ENCODE data around the gene GASK1A.
"Not testable (repeated sequence)": the region's sequence is repeated elsewhere in the genome, so short reads cannot be mapped to it uniquely, and the experiment has no call there.

Gene GASK1A

GRCh38 chr3:42979044-42979972, at the start of gene GASK1A:
TSS of gene GASK1A (plus strand) at chr3:42979311. CDS start at chr3:42979643, 332 bp downstream.
- DNase-seq: peak; percentile 40 to 50

GRCh38 chr3:42934111-42934510, 45.0 kb upstream of the GASK1A start:
- no peak for DNase-seq

- DNase-seq: no peak
These were observed 44.2 kb upstream of the GASK1A start for GRCh38 chr3:42934910-42935309.

GRCh38 chr3:42935472-42935871, 43.6 kb upstream of the GASK1A start:
- DNase-seq: no peak

- no peak for DNase-seq
These were observed 42.7 kb upstream of the GASK1A start for GRCh38 chr3:42936157-42936981.

GRCh38 chr3:42937334-42937733, 41.8 kb upstream of the GASK1A start:
- no peak for DNase-seq

DNA sequence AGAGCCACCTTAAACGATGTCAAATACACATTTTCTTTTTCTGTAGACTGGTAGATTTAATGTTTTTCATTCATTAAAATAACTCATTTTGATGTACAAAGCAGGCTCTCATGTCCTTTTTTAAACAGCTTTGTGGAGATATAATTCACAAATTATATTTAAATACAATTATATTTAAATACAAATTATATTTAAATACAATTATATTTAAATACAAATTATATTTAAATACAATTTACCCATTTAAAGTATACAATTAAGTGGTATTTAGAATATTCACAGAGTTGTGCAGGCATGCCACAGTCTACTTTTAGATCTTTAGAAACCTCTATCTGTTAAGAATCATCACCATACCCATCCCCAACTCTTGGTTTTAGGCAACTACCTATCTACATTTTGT, 36.4 kb upstream of the GASK1A start:
- no peak for DNase-seq

- DNase-seq: no peak
These were observed 33.1 kb upstream of the GASK1A start for GRCh38 chr3:42946050-42946449.

DNA sequence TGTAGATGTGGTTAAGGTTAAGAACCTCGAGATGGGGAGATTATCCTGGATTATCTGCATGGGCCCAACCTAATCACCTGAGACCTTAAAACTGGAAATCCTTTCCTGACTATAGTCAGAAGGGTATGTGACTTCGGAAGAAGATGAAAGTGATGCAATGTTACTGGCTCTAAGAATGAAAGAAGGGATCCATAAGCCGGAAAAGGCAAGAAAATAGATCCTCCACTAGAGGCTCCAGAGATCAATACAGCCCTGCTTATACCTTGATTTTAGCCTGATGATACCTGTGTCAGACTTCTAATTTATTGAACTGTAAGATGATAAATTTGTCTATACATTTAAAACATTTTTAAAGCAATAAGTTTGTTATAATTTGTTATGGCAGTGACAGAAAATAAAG, 21.5 kb upstream of the GASK1A start:
- DNase-seq: no peak

- DNase-seq: no peak
These were observed 18.8 kb upstream of the GASK1A start for GRCh38 chr3:42960282-42960681.

DNA sequence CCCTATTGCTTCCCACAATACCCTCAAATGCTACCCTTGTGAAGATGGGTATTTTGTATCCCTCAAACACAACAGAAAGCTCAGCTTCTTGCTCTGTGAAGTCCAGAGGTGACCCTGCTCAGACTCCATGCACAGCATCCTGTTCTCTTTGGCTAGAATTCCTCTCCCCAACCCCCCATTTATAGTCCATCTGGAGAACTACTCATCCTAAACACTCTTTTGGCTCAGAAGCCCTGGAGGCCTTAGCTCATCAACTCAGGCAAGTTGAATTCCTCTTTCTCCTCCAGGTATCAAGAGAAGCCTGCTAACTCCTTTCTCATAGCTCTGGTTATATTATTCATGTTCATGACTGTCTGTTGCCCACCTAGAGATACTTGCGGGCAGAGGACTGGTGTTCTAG, 18.3 kb upstream of the GASK1A start:
- no peak for DNase-seq

- peak; percentile 22 to 25 for DNase-seq
These were observed 17.5 kb upstream of the GASK1A start for GRCh38 chr3:42961633-42962032.

GRCh38 chr3:42963269-42963668, 15.8 kb upstream of the GASK1A start:
- DNase-seq: no peak

DNA sequence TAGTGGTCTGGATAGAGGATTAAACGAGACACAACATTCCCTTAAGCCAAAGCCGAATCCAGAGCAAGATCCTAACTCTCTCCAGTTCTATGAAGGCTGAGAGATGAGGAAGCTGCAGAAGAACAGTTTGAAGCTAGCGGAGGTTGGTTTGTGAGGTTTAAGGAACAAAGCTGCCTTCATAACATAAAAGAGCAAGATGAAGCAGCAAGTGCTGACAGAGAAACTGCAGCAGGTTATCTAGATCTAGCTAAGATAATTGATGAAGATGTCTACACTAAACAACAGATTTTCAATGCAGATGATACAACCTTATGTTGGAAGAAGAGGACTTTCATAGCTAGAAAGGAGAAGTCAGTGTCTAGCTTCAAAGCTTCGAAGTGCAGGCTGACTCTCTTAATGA, 14.8 kb upstream of the GASK1A start:
- no peak for DNase-seq

DNA sequence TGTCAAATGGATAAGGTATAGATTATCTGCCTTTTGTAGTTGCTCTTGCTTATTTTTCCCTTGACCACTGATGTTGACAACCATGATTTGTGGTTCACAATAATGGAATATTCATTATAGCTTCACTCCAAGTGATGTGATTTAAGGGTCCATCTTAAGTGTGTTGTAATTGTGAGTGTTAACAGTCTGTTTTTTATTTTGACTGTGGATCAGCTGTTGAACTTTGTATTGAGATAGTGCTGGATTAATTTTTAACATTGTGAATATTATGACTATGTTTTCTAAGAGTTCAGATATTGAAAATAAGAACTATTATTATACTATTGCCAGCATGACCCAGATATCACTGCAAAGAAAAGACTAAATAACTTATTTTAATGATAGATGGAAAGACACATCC, 8.6 kb upstream of the GASK1A start:
- DNase-seq: no peak

DNA sequence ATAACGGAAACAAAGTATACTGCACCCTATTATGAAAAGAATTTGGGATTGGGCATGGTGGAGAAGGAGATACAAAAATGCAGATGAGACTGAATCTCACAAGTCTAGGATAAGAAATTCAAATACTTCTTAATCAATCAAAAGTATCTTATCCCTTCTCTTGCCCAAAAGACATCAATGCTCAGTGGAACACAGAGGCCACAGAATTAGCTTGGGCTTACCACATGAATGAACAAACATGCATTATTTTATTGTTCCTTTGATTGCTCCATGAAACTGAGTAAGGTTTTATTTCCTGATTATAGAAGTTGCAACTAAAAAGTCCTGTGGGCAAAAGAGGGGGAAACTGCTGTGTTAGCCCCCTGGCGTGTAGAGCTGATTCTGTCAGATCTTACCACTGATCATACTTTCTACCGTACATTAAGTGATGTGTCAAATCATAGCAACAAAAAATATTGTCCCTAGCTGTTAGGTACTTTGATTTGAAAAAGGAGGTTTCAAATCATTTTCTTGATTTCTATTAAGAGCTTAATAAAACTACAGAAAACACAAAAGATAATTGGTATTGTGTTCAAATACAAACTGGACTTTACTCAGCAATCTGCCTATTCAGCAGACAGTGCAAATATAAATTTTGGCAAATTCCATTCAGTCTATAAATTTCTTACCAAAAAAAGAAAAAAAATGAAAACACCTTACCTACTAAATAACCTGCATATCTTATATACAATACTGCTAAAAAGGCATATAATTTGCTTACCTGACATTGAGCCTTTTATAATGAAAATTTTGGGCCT, 7.9 kb upstream of the GASK1A start:
- DNase-seq: no peak

DNA sequence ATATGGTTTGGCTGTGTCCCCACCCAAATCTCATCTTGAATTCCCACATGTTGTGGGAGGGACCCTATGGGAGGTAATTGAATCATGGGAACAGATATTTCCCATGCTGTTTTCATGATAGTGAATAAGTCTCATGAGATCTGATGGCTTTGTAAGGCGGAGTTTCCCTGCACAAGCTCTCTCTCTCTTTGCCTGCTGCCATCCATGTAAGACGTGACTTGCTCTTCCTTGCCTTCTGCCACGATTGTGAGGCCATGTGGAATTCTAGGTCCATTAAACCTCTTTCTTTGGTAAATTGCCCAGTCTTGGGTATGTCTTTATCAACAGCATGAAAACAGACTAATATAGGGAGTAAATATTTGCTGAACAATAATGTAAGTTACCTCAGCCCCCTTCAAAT, 4.2 kb upstream of the GASK1A start:
- not testable (repeated sequence) for DNase-seq

GRCh38 chr3:42975456-42975855, 3.7 kb upstream of the GASK1A start:
- DNase-seq: no peak

DNA sequence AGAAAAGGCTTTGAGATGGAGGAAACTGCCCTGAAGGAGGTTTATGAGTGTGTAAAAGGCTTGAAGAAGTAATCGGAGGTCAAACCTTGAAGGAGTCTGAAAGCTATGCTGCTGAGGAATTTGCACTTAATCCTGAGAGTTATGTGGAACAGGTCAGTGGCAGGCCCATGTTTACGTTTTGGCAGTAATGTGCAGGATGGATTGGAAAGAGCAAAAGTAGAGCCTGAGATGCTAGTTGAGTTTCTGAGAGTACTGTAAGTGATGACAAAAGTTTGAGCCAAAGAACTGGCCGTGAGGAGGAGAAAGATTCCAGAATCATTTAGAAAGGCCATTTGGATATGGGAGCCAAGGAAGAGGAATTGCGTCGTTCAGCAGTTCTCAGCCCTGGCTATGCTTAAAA, 3.2 kb upstream of the GASK1A start:
- DNase-seq: no peak

DNA sequence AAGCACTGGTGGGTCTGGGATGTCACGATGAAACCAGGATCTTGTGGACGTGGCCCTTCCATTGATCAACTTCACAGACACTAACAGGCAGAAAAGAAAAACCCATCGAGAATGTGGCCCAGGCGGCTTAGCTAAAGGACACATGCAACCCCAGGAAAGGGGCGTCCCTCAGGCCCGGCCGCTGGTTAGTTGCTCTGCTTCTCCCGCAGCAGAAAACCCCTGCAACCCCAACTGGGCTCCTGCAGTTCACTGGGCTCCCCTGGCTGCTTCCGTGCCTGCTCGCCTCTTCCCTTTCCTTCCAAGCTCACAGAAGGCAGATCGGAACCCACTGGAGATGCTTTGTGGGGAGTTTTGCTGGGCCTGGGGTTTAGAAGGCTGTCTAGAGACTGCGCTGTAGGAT, 1.1 kb downstream of the GASK1A start:
- no peak for DNase-seq

DNA sequence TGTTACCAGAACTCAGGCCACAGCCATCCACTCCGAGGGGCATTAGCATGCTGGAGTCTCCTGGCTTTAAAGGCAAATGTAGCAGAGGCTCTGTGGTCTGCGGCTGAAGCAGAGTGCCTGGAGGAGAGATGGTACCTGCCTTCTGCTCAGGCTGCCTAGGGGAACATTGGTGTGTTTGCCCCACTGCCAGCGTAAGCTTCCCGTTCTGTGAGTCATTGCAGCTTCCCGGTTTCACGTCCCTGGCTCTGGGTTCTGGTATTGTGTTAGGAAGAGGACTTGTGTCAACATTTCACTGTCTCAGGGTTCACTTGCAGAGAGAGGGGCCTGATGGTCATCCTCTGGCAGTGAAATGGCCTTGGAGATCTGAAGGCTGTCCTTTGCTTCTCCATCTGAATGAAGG, 1.8 kb downstream of the GASK1A start:
- DNase-seq: no peak

DNA sequence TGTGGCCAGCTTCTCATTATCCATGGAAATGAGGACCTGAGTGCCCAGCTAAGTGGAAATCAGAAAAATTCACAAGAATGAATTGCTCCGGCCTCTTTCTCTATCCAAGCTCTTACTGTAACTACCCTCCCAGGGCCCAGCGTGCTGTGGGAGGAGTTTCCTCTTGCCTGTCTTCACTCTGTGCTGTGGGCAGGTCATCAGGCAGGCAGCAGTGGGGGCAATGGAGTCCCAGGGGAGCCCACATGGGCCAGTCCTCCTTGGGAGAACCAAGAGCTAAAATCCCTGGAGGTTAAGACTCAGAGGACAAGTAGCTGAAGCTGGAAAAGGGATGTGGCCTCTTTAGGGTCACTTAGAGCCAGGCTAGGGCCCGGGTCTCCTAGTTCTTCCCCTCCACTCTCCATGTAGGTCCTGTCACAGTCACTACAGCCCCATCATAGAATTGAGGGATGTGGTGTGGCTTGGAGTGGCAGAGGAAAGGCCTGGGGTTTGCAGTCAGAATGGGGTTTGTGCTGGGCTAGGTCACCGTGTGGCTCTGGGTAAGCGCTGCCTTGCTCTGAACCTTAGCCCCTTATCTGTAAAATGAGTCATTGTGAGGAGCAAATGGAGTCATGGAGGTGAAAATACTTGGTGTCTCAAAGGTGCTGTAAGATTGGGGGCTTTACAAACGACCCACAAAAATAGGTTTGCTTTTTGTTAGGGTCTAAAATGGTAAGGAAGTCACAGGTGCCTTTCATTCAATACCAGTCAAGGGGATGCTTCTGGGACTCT, 3.7 kb downstream of the GASK1A start:
- no peak for DNase-seq

Measured in activated T-cell treated with anti-CD3 and anti-CD28 coated beads, Interleukin-2, amount 50 U/mL, for 48 hours (primary cell).